ENCODE measurements around the gene LPO. TPM values are rescaled to one million over a fixed set of nuclear protein-coding genes. Genes with fewer than 3 reads are reported as not detected.
A peak's percentile ranks its signal among the peaks of the same experiment; 100 is the strongest.

Gene LPO
- total RNA-seq, 1 experiment from 2014 or later: not detected

- Histone ChIP-seq H3K4me3 (no peak overlapping the region), H3K27me3 (replicated peaks) (peaks cover 45% of the 10 kb centered on the region), H3K36me3 (no peaks in the 10 kb centered on the region), H3K9me3 (replicated peaks) (no peaks in the 10 kb centered on the region; the same call in 1 of the 2 replicates), H3K27ac (no peak overlapping the region), H3K4me1 (replicated peaks) (no peaks in the 10 kb centered on the region)
- DNase-seq (ENCODE audit: low read depth in 1 of 2, low spot score in 2 of 2): no peak
These were observed 41.5 kb downstream of the LPO start for GRCh38 chr17:58279736-58280479.

GRCh38 chr17:58280480-58281217 is 42.3 kb downstream of the LPO start, which contains the start of gene MPO:
Gene MPO (minus strand): TSS chr17:58280935. CDS start chr17:58280758, 177 bp downstream.
- H3K36me3 ChIP-seq: no peaks in the 10 kb centered on the region
- H3K27ac ChIP-seq: no peak within 1 kb of the TSS
- H3K4me1 ChIP-seq (replicated peaks): no peaks in the 10 kb centered on the region
- no peak within 1 kb of the TSS for H3K4me3 ChIP-seq
- DNase-seq (ENCODE audit: low read depth in 1 of 2, low spot score in 2 of 2): no peak
- peaks cover 39% of the 10 kb centered on the region for H3K27me3 ChIP-seq (replicated peaks)
- no peaks in the 10 kb centered on the region; the same call in 1 of the 2 replicates for H3K9me3 ChIP-seq (replicated peaks)

- no peak for DNase-seq (ENCODE audit: low read depth in 1 of 2, low spot score in 2 of 2)
- Histone ChIP-seq H3K4me3 (no peak overlapping the region), H3K27ac (no peak overlapping the region), H3K27me3 (replicated peaks) (peaks cover 39% of the 10 kb centered on the region), H3K9me3 (replicated peaks) (no peaks in the 10 kb centered on the region; the same call in 1 of the 2 replicates), H3K36me3 (no peaks in the 10 kb centered on the region), H3K4me1 (replicated peaks) (no peaks in the 10 kb centered on the region)
These were observed 43.2 kb downstream of the LPO start for GRCh38 chr17:58281511-58282011.

- Histone ChIP-seq H3K36me3 (no peaks in the 10 kb centered on the region), H3K4me3 (no peak overlapping the region), H3K27me3 (replicated peaks) (peaks cover 35% of the 10 kb centered on the region), H3K9me3 (replicated peaks) (no peaks in the 10 kb centered on the region), H3K4me1 (replicated peaks) (no peaks in the 10 kb centered on the region), H3K27ac (no peak overlapping the region)
- DNase-seq (ENCODE audit: low read depth in 1 of 2, low spot score in 2 of 2): peak in 1 of 2 experiments; percentile 39
These were observed 44.1 kb downstream of the LPO start for GRCh38 chr17:58282442-58282841.

GRCh38 chr17:58283674-58284612 is 45.6 kb downstream of the LPO start:
- Histone ChIP-seq H3K36me3 (no peaks in the 10 kb centered on the region), H3K9me3 (replicated peaks) (no peaks in the 10 kb centered on the region), H3K27ac (no peak overlapping the region), H3K27me3 (replicated peaks) (peaks cover 33% of the 10 kb centered on the region), H3K4me1 (replicated peaks) (no peaks in the 10 kb centered on the region), H3K4me3 (no peak overlapping the region)
- peak in 1 of 2 experiments; percentile 35 for DNase-seq (ENCODE audit: low read depth in 1 of 2, low spot score in 2 of 2)

GRCh38 chr17:58284613-58285421 is 46.4 kb downstream of the LPO start:
- peaks cover 33% of the 10 kb centered on the region for H3K27me3 ChIP-seq (replicated peaks)
- H3K27ac ChIP-seq: no peak overlapping the region
- no peaks in the 10 kb centered on the region for H3K36me3 ChIP-seq
- peak in 1 of 2 experiments; percentile 29 for DNase-seq (ENCODE audit: low read depth in 1 of 2, low spot score in 2 of 2)
- H3K9me3 ChIP-seq (replicated peaks): no peaks in the 10 kb centered on the region
- H3K4me1 ChIP-seq (replicated peaks): no peaks in the 10 kb centered on the region
- H3K4me3 ChIP-seq: no peak overlapping the region

- no peak overlapping the region for H3K4me3 ChIP-seq
- no peak overlapping the region for H3K27ac ChIP-seq
- peaks cover 33% of the 10 kb centered on the region for H3K27me3 ChIP-seq (replicated peaks)
- no peaks in the 10 kb centered on the region for H3K36me3 ChIP-seq
- DNase-seq (ENCODE audit: low read depth in 1 of 2, low spot score in 2 of 2): no peak
- H3K9me3 ChIP-seq (replicated peaks): no peaks in the 10 kb centered on the region
- H3K4me1 ChIP-seq (replicated peaks): no peaks in the 10 kb centered on the region
These were observed 47.0 kb downstream of the LPO start for GRCh38 chr17:58285422-58285810.

- peak in 1 of 2 experiments; percentile 11 for DNase-seq (ENCODE audit: low read depth in 1 of 2, low spot score in 2 of 2)
- H3K4me3 ChIP-seq: no peak overlapping the region
- no peaks in the 10 kb centered on the region for H3K9me3 ChIP-seq (replicated peaks)
- H3K4me1 ChIP-seq (replicated peaks): no peaks in the 10 kb centered on the region
- H3K27ac ChIP-seq: no peak overlapping the region
- H3K36me3 ChIP-seq: no peaks in the 10 kb centered on the region
- peaks cover 53% of the 10 kb centered on the region for H3K27me3 ChIP-seq (replicated peaks)
These were observed 51.5 kb downstream of the LPO start for GRCh38 chr17:58289869-58290268.

- Histone ChIP-seq H3K27me3 (replicated peaks) (peaks cover 59% of the 10 kb centered on the region), H3K27ac (no peak overlapping the region), H3K4me1 (replicated peaks) (no peaks in the 10 kb centered on the region), H3K4me3 (no peak overlapping the region), H3K9me3 (replicated peaks) (no peaks in the 10 kb centered on the region), H3K36me3 (no peaks in the 10 kb centered on the region)
- DNase-seq (ENCODE audit: low read depth in 1 of 2, low spot score in 2 of 2): peak in 1 of 2 experiments; percentile 11
These were observed 52.9 kb downstream of the LPO start for GRCh38 chr17:58291246-58291645.

GRCh38 chr17:58294034-58294433 is 55.6 kb downstream of the LPO start:
- H3K9me3 ChIP-seq (replicated peaks): no peaks in the 10 kb centered on the region
- no peak for DNase-seq (ENCODE audit: low read depth in 1 of 2, low spot score in 2 of 2)
- no peaks in the 10 kb centered on the region for H3K4me1 ChIP-seq (replicated peaks)
- H3K36me3 ChIP-seq: no peaks in the 10 kb centered on the region
- no peak overlapping the region for H3K4me3 ChIP-seq
- H3K27ac ChIP-seq: no peak overlapping the region
- H3K27me3 ChIP-seq (replicated peaks): peaks cover 59% of the 10 kb centered on the region

- Histone ChIP-seq H3K4me1 (replicated peaks) (no peaks in the 10 kb centered on the region), H3K27me3 (replicated peaks) (peaks cover 39% of the 10 kb centered on the region), H3K36me3 (no peaks in the 10 kb centered on the region), H3K27ac (no peak overlapping the region), H3K9me3 (replicated peaks) (no peaks in the 10 kb centered on the region), H3K4me3 (no peak overlapping the region)
- peak in 1 of 2 experiments; percentile 27 for DNase-seq (ENCODE audit: low read depth in 1 of 2, low spot score in 2 of 2)
These were observed 62.0 kb downstream of the LPO start for GRCh38 chr17:58300336-58300735.

- Histone ChIP-seq H3K36me3 (no peaks in the 10 kb centered on the region), H3K4me3 (no peak overlapping the region), H3K27ac (no peak overlapping the region), H3K27me3 (replicated peaks) (peaks cover 48% of the 10 kb centered on the region), H3K4me1 (replicated peaks) (no peaks in the 10 kb centered on the region), H3K9me3 (replicated peaks) (no peaks in the 10 kb centered on the region)
- peak in 1 of 2 experiments; percentile 41 for DNase-seq (ENCODE audit: low read depth in 1 of 2, low spot score in 2 of 2)
These were observed 63.2 kb downstream of the LPO start for GRCh38 chr17:58301504-58302150.

Measured in SJSA1 (cell line).